ENCODE measurements around the gene B3GALT4. TPM values are rescaled to one million over a fixed set of nuclear protein-coding genes. Genes with fewer than 3 reads are reported as not detected.

Gene B3GALT4
- total and polyA plus RNA-seq, 2 of the 13 experiments (the other 11 are each of a cell fraction or from before 2014, with no cell fraction given), result 0.04 to 0.27 TPM

- TF ChIP-seq MAFG (CRISPR knock-in tag; IDR thresholded peaks at IDR 0.05) (no peak; the same call in 1 of the 2 replicates), TEAD2 (CRISPR knock-in tag; IDR thresholded peaks at IDR 0.05) (no peak), ZNF800 (CRISPR knock-in tag; IDR thresholded peaks at IDR 0.05) (peak; percentile 93), ZNF678 (CRISPR knock-in tag; IDR thresholded peaks at IDR 0.05) (peak; percentile 92), ZNF30 (CRISPR knock-in tag; IDR thresholded peaks at IDR 0.05) (peak; percentile 80; the same call in 1 of the 2 replicates), SP1 (IDR thresholded peaks at IDR 0.05) (no peak), SP1 (CRISPR knock-in tag; IDR thresholded peaks at IDR 0.05) (0 out of 2 replicates have a peak, but pooled peaks have one; percentile 79), THAP11 (CRISPR knock-in tag; IDR thresholded peaks at IDR 0.05) (peak; percentile 97), KMT2B (CRISPR knock-in tag; IDR thresholded peaks at IDR 0.05) (peak; percentile 82), RXRB (CRISPR knock-in tag; IDR thresholded peaks at IDR 0.05; ENCODE audit: borderline replicate concordance) (peak; percentile 82), AGO2 (optimal IDR thresholded peaks at IDR 0.05; ENCODE audit: low read depth, low read length) (peak; percentile 86), CBX1 (IDR thresholded peaks at IDR 0.05; ENCODE audit: low read depth) (peak; percentile 78)
- TF ChIP-seq, protein P1, sequence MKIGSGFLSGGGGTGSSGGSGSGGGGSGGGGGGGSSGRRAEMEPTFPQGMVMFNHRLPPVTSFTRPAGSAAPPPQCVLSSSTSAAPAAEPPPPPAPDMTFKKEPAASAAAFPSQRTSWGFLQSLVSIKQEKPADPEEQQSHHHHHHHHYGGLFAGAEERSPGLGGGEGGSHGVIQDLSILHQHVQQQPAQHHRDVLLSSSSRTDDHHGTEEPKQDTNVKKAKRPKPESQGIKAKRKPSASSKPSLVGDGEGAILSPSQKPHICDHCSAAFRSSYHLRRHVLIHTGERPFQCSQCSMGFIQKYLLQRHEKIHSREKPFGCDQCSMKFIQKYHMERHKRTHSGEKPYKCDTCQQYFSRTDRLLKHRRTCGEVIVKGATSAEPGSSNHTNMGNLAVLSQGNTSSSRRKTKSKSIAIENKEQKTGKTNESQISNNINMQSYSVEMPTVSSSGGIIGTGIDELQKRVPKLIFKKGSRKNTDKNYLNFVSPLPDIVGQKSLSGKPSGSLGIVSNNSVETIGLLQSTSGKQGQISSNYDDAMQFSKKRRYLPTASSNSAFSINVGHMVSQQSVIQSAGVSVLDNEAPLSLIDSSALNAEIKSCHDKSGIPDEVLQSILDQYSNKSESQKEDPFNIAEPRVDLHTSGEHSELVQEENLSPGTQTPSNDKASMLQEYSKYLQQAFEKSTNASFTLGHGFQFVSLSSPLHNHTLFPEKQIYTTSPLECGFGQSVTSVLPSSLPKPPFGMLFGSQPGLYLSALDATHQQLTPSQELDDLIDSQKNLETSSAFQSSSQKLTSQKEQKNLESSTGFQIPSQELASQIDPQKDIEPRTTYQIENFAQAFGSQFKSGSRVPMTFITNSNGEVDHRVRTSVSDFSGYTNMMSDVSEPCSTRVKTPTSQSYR (CRISPR knock-in tag; IDR thresholded peaks at IDR 0.05; ENCODE audit: borderline replicate concordance), result no peak; the same call in 1 of the 2 replicates
- TF ChIP-seq, protein P2, sequence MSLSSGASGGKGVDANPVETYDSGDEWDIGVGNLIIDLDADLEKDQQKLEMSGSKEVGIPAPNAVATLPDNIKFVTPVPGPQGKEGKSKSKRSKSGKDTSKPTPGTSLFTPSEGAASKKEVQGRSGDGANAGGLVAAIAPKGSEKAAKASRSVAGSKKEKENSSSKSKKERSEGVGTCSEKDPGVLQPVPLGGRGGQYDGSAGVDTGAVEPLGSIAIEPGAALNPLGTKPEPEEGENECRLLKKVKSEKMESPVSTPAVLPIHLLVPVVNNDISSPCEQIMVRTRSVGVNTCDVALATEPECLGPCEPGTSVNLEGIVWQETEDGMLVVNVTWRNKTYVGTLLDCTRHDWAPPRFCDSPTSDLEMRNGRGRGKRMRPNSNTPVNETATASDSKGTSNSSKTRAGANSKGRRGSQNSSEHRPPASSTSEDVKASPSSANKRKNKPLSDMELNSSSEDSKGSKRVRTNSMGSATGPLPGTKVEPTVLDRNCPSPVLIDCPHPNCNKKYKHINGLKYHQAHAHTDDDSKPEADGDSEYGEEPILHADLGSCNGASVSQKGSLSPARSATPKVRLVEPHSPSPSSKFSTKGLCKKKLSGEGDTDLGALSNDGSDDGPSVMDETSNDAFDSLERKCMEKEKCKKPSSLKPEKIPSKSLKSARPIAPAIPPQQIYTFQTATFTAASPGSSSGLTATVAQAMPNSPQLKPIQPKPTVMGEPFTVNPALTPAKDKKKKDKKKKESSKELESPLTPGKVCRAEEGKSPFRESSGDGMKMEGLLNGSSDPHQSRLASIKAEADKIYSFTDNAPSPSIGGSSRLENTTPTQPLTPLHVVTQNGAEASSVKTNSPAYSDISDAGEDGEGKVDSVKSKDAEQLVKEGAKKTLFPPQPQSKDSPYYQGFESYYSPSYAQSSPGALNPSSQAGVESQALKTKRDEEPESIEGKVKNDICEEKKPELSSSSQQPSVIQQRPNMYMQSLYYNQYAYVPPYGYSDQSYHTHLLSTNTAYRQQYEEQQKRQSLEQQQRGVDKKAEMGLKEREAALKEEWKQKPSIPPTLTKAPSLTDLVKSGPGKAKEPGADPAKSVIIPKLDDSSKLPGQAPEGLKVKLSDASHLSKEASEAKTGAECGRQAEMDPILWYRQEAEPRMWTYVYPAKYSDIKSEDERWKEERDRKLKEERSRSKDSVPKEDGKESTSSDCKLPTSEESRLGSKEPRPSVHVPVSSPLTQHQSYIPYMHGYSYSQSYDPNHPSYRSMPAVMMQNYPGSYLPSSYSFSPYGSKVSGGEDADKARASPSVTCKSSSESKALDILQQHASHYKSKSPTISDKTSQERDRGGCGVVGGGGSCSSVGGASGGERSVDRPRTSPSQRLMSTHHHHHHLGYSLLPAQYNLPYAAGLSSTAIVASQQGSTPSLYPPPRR (CRISPR knock-in tag; IDR thresholded peaks at IDR 0.05; ENCODE audit: borderline replicate concordance), result peak; percentile 41; the same call in 1 of the 2 replicates
- TF ChIP-seq, protein P3, sequence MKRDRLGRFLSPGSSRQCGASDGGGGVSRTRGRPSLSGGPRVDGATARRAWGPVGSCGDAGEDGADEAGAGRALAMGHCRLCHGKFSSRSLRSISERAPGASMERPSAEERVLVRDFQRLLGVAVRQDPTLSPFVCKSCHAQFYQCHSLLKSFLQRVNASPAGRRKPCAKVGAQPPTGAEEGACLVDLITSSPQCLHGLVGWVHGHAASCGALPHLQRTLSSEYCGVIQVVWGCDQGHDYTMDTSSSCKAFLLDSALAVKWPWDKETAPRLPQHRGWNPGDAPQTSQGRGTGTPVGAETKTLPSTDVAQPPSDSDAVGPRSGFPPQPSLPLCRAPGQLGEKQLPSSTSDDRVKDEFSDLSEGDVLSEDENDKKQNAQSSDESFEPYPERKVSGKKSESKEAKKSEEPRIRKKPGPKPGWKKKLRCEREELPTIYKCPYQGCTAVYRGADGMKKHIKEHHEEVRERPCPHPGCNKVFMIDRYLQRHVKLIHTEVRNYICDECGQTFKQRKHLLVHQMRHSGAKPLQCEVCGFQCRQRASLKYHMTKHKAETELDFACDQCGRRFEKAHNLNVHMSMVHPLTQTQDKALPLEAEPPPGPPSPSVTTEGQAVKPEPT (CRISPR knock-in tag; IDR thresholded peaks at IDR 0.05; ENCODE audit: low read depth), result no peak; the same call in none of the 2 replicates
Measured at GRCh38 chr6:33271468-33272274, 5.3 kb upstream of the B3GALT4 start, which contains the start of the genes RPS18 and VPS52 (continued).
